ENCODE results near the gene CIAO2B.

Gene CIAO2B

GRCh38 chr16:66919569-66920298 is 14.5 kb downstream of the CIAO2B start:
- DNase-seq (ENCODE audit: low read depth): no peak

GRCh38 chr16:66918803-66919568 is 15.2 kb downstream of the CIAO2B start, which contains the start of gene CDH16:
TSS of gene CDH16 (minus strand) at chr16:66918885. CDS start at chr16:66918065, 820 bp downstream.
- DNase-seq (ENCODE audit: low read depth): no peak

- no peak for DNase-seq (ENCODE audit: low read depth)
These were observed 15.8 kb downstream of the CIAO2B start for GRCh38 chr16:66918355-66918754.

- no peak for DNase-seq (ENCODE audit: low read depth)
These were observed 16.5 kb downstream of the CIAO2B start for GRCh38 chr16:66917741-66918140.

GRCh38 chr16:66916518-66916917 is 17.7 kb downstream of the CIAO2B start:
- no peak for DNase-seq (ENCODE audit: low read depth)

- no peak for DNase-seq (ENCODE audit: low read depth)
These were observed 19.2 kb downstream of the CIAO2B start for GRCh38 chr16:66915041-66915440.

GRCh38 chr16:66914541-66914940 is 19.7 kb downstream of the CIAO2B start:
- no peak for DNase-seq (ENCODE audit: low read depth)

- DNase-seq (ENCODE audit: low read depth): no peak
These were observed 20.5 kb downstream of the CIAO2B start for GRCh38 chr16:66913711-66914110.

GRCh38 chr16:66913081-66913480 is 21.1 kb downstream of the CIAO2B start:
- DNase-seq (ENCODE audit: low read depth): no peak

GRCh38 chr16:66911801-66912200 is 22.4 kb downstream of the CIAO2B start:
- no peak for DNase-seq (ENCODE audit: low read depth)

GRCh38 chr16:66911112-66911511 is 23.1 kb downstream of the CIAO2B start:
- DNase-seq (ENCODE audit: low read depth): no peak

GRCh38 chr16:66910175-66910940 is 23.8 kb downstream of the CIAO2B start:
- DNase-seq (ENCODE audit: low read depth): no peak

- DNase-seq (ENCODE audit: low read depth): no peak
These were observed 25.2 kb downstream of the CIAO2B start for GRCh38 chr16:66908762-66909559.

GRCh38 chr16:66908116-66908515 is 26.1 kb downstream of the CIAO2B start:
- no peak for DNase-seq (ENCODE audit: low read depth)

- no peak for DNase-seq (ENCODE audit: low read depth)
These were observed 27.0 kb downstream of the CIAO2B start for GRCh38 chr16:66906916-66907836.

GRCh38 chr16:66905633-66906539 is 28.3 kb downstream of the CIAO2B start:
- no peak for DNase-seq (ENCODE audit: low read depth)

GRCh38 chr16:66904846-66905632 is 29.2 kb downstream of the CIAO2B start:
- DNase-seq (ENCODE audit: low read depth): no peak

GRCh38 chr16:66904428-66904845 is 29.8 kb downstream of the CIAO2B start:
- no peak for DNase-seq (ENCODE audit: low read depth)

All from stimulated activated CD8-positive, alpha-beta memory T cell treated with anti-CD3 and anti-CD28 coated beads, Interleukin-12 subunit alpha, Interleukin-12 subunit beta, amount 100 ng/mL, for 1 hour (primary cell).